PC-9 (cell line): Measurements from ENCODE around the gene GNG13. TPM values are rescaled to one million over a fixed set of nuclear protein-coding genes. Genes with fewer than 3 reads are reported as not detected.

Source experiments
- BruUV-seq: library from RNA; stranded (reverse); fragments of 400-500 nt; replicated peaks from 2 replicates; lab custom pipeline; 2021; lab: Mats Ljungman, UMichigan
- CTCF ChIA-PET: fragments of 300-600 bp; sonication (Branson Sonifier 250); formaldehyde crosslinking; loops from one replicate; lab custom pipeline; 2022; ENCODE audit warnings: antibody characterized with exemption; lab: Charles Lee
- POLR2A ChIA-PET: fragments of 300-600 bp; sonication (Branson Sonifier 250); formaldehyde crosslinking; loops from one replicate; lab custom pipeline; 2022; ENCODE audit warnings: antibody characterized with exemption; ENCODE audit not compliant: unreplicated experiment; lab: Charles Lee
- DNase-seq, 2 experiments: peaks; one replicate each; pipeline versions ENCODE4 v3.0.0 to v3.0.0-alpha.2; 2015 to 2022; ENCODE audit warnings: mixed read lengths in 1 of 2
- H2AFZ ChIP-seq: fragments of 200-600 bp; sonication (generic); 2 replicates; pipeline ENCODE4 v1.8.1; 2017; ENCODE audit warnings: antibody characterized with exemption
- H3F3A ChIP-seq: fragments of 200-600 bp; sonication (generic); 2 replicates; pipeline ENCODE4 v1.8.1; 2017; ENCODE audit warnings: antibody characterized with exemption, mild to moderate bottlenecking, low read depth; ENCODE audit not compliant: insufficient read depth
- H3K27ac ChIP-seq: fragments of 200-600 bp; sonication (generic); 2 replicates; pipeline ENCODE4 v1.6.1; 2016; ENCODE audit warnings: mixed run types
- H3K27me3 ChIP-seq: fragments of 200-600 bp; sonication (generic); 2 replicates; pipeline ENCODE4 v1.6.1; 2016; ENCODE audit warnings: low read depth, mixed run types; ENCODE audit not compliant: insufficient read depth
- H3K36me3 ChIP-seq: fragments of 200-600 bp; sonication (generic); 2 replicates; pipeline ENCODE4 v1.6.1; 2016; ENCODE audit warnings: low read depth, mixed run types
- H3K4me1 ChIP-seq: fragments of 200-600 bp; sonication (generic); replicated peaks from 2 replicates; pipeline ENCODE4 v1.6.1; 2016; ENCODE audit warnings: mixed run types; ENCODE audit not compliant: insufficient read depth
- H3K4me2 ChIP-seq: fragments of 200-600 bp; sonication (generic); 2 replicates; pipeline ENCODE4 v1.6.1; 2017; ENCODE audit warnings: mixed run types
- H3K4me3 ChIP-seq: fragments of 200-600 bp; sonication (generic); 2 replicates; pipeline ENCODE4 v1.6.1; 2016; ENCODE audit warnings: mixed run types
- H3K79me2 ChIP-seq: fragments of 200-600 bp; sonication (generic); 2 replicates; pipeline ENCODE4 v1.6.1; 2017; ENCODE audit warnings: low read depth, mixed run types
- H3K9me2 ChIP-seq: fragments of 200-600 bp; sonication (generic); 2 replicates; pipeline ENCODE4 v1.8.1; 2017; ENCODE audit warnings: mild to moderate bottlenecking; ENCODE audit not compliant: insufficient read depth
- H3K9me3 ChIP-seq: fragments of 200-600 bp; sonication (generic); 2 replicates; pipeline ENCODE4 v1.8.1; 2016; ENCODE audit warnings: low read depth; ENCODE audit not compliant: insufficient read depth
- H4K20me1 ChIP-seq: fragments of 200-600 bp; sonication (generic); 2 replicates; pipeline ENCODE4 v1.8.1; 2017; ENCODE audit not compliant: insufficient read depth
- EZH2 ChIP-seq: fragments of 200-600 bp; sonication (generic); IDR thresholded peaks from 2 replicates; pipeline ENCODE4 v1.8.0; 2017; ENCODE audit warnings: antibody characterized with exemption, low read depth
- intact Hi-C: fragments of 100-400 bp; cut with micrococcal nuclease; formaldehyde crosslinking; loops from one replicate; pipeline ENCODE4 v1.10.0; 2022; ENCODE audit not compliant: unreplicated experiment
- total RNA-seq: library from RNA; stranded (reverse); gene quantifications from 2 replicates; pipeline ENCODE4 v1.2.3, GENCODE V29; 2021
- TF ChIP-seq, protein P1 (sequence below): fragments of 200-600 bp; sonication (generic); conservative IDR thresholded peaks from 2 replicates; pipeline ENCODE4 v1.6.1; 2017; ENCODE audit warnings: mixed run types, antibody characterized with exemption, mild to moderate bottlenecking, moderate library complexity

GNG13 gene
- total RNA-seq, 1 experiment from 2014 or later, result not detected

DNA sequence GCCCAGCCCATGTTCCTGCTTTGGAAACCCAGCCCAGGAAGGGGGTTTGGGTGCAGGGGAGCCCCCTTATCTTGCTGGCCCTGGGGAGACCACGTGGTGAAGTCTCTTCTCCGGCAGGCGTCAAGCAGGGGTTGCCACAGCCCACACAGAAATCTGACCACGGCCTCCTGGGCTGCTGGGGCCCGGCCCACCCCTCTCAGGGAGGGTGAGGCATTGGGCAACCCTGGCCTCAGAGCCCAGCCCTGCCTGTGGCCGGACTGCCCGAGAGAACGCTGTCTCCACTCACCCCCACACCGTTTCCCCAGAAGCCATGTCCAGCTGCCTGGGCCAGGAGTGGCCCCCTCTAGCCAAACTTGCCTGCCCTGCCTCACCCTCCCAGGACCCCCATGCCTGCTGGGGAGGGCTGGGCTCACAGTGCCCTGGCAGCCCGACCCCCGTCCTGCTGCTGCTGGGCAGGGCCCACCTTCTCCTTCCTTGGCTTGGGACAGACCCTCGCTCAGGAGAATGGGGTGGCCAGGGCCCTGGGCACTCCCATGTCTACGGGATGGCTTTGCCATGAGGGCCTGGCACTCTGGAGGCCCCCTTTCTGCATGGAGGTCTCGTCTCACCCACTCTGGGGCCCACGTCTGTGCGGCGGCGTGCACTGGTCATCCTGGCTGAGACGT is 19.1 kb downstream of the GNG13 start:
- Histone ChIP-seq H3K79me2 (peaks cover 4% of the 10 kb centered on the region; the same call in 1 of the 2 replicates), H2AFZ (no peak overlapping the region), H3K27me3 (peaks cover 34% of the 10 kb centered on the region), H3K9me2 (no peaks in the 10 kb centered on the region), H4K20me1 (peaks cover 13% of the 10 kb centered on the region; the same call in 1 of the 2 replicates), H3K4me1 (no peaks in the 10 kb centered on the region), H3K9me3 (no peaks in the 10 kb centered on the region), H3K36me3 (no peaks in the 10 kb centered on the region; the same call in 1 of the 2 replicates), H3F3A (peaks cover 16% of the 10 kb centered on the region; the same call in 1 of the 2 replicates), H3K27ac (no peak overlapping the region), H3K4me3 (no peak overlapping the region), H3K4me2 (no peak overlapping the region)
- no TSS peak for BruUV-seq
- TF ChIP-seq, protein P1, sequence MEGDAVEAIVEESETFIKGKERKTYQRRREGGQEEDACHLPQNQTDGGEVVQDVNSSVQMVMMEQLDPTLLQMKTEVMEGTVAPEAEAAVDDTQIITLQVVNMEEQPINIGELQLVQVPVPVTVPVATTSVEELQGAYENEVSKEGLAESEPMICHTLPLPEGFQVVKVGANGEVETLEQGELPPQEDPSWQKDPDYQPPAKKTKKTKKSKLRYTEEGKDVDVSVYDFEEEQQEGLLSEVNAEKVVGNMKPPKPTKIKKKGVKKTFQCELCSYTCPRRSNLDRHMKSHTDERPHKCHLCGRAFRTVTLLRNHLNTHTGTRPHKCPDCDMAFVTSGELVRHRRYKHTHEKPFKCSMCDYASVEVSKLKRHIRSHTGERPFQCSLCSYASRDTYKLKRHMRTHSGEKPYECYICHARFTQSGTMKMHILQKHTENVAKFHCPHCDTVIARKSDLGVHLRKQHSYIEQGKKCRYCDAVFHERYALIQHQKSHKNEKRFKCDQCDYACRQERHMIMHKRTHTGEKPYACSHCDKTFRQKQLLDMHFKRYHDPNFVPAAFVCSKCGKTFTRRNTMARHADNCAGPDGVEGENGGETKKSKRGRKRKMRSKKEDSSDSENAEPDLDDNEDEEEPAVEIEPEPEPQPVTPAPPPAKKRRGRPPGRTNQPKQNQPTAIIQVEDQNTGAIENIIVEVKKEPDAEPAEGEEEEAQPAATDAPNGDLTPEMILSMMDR, result no peak
- no peak for TF ChIP-seq EZH2
- intact Hi-C loops, result no loop called here
- CTCF ChIA-PET, result no interaction called here
- no peak for DNase-seq
- POLR2A ChIA-PET, result no interaction called here

DNA sequence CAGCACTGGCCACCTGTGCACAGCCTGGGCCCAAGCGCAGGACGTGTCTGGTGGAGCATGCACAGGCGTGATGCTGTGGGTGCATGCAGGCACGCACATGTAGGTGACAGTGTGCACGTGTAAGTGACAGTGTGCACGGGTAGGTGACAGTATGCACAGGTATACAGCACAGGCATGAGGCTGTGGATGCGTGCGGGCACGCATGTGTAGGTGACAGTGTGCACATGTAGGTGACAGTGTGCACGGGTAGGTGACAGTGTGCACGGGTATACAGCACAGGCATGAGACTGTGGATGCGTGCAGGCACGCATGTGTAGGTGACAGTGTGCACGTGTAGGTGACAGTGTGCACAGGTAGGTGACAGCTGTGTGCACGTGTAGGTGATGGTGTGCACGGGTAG is 20.2 kb downstream of the GNG13 start:
- no peak for DNase-seq
- Histone ChIP-seq H3K27me3 (peaks cover 34% of the 10 kb centered on the region), H4K20me1 (peaks cover 7% of the 10 kb centered on the region; the same call in 1 of the 2 replicates), H3K4me1 (no peaks in the 10 kb centered on the region), H3F3A (peaks cover 15% of the 10 kb centered on the region; the same call in 1 of the 2 replicates), H3K4me3 (no peak overlapping the region), H3K9me2 (no peaks in the 10 kb centered on the region), H3K4me2 (no peak overlapping the region), H3K36me3 (no peaks in the 10 kb centered on the region), H2AFZ (no peak overlapping the region), H3K27ac (no peak overlapping the region), H3K79me2 (no peaks in the 10 kb centered on the region), H3K9me3 (no peaks in the 10 kb centered on the region)
- no TSS peak for BruUV-seq
- no peak for TF ChIP-seq EZH2
- TF ChIP-seq, protein P1, result no peak
- ChIA-PET CTCF (no interaction called here), POLR2A (no interaction called here)
- intact Hi-C loops, result no loop called here

DNA sequence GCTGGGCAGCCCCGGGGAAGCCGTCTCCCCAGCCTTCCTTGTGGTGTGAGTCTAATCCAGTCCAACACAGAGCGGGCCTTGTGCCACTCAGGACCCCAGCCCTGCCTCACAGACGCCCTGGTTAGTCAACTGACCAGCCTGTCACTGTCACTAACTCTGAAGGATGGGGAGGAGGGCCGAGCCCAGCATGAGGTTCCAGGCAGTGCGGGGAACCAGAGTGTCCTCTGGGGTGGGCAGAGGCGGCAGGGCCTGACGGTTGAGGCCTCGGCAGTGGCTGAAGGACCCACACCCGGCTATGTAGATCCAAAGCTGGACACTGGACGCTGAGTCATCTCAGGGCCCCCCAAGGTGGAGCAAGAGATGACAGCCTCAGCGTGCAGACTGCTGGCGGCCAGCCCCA is 21.0 kb downstream of the GNG13 start:
- intact Hi-C loops, result no loop called here
- peaks cover 34% of the 10 kb centered on the region for H3K27me3 ChIP-seq
- no peak for DNase-seq
- BruUV-seq, result no TSS peak
- H3K4me1 ChIP-seq, result no peaks in the 10 kb centered on the region
- no peaks in the 10 kb centered on the region; the same call in 1 of the 2 replicates for H4K20me1 ChIP-seq
- ChIA-PET CTCF (no interaction called here), POLR2A (no interaction called here)
- no peaks in the 10 kb centered on the region for H3K79me2 ChIP-seq
- H3K9me3 ChIP-seq, result no peaks in the 10 kb centered on the region
- H2AFZ ChIP-seq, result no peak overlapping the region
- H3K9me2 ChIP-seq, result no peaks in the 10 kb centered on the region
- no peak for TF ChIP-seq EZH2
- TF ChIP-seq, protein P1, result no peak
- no peak overlapping the region for H3K4me2 ChIP-seq
- no peaks in the 10 kb centered on the region for H3K36me3 ChIP-seq
- peaks cover 8% of the 10 kb centered on the region; the same call in 1 of the 2 replicates for H3F3A ChIP-seq
- no peak overlapping the region for H3K27ac ChIP-seq
- no peak overlapping the region for H3K4me3 ChIP-seq
